Keratinocyte (primary cell): Measurements from ENCODE around the gene GALNS.

Source experiments
- CTCF ChIP-seq, 3 experiments: IDR thresholded peaks in 1 of 3; conservative IDR thresholded peaks in 1 of 3; optimal IDR thresholded peaks in 1 of 3; 2 replicates in 2 of 3; 3 replicates in 1 of 3; pipeline versions ENCODE3 to v1.5.1; 2011; ENCODE audit warnings: low read length in 3 of 3, mild to moderate bottlenecking in 3 of 3, moderate library complexity in 2 of 3, control low read depth in 1 of 3, inconsistent platforms in 1 of 3; ENCODE audit not compliant: insufficient read depth in 2 of 3; ENCODE audit errors: extremely low read depth in 1 of 3
- EZH2 ChIP-seq: IDR thresholded peaks from one replicate; pipeline ENCODE4 v1.6.1; 2012; ENCODE audit warnings: inconsistent platforms, mild to moderate bottlenecking, low read length, moderate library complexity

- TF ChIP-seq CTCF (optimal IDR thresholded peaks at IDR 0.05 in 1 of 3, IDR thresholded peaks at IDR 0.05 in 1 of 3, conservative IDR thresholded peaks at IDR 0.05 in 1 of 3; ENCODE audit: extremely low read depth in 1 of 3, insufficient read depth in 2 of 3, low read length in 3 of 3) (no peak), EZH2 (no peak)
These were observed 78.5 kb downstream of the GALNS start for GRCh38 chr16:88778271-88778525.
